BJ (cell line): Measurements from ENCODE around the gene DNLZ. TPM values are rescaled to one million over a fixed set of nuclear protein-coding genes. Genes with fewer than 3 reads are reported as not detected.

Source experiments
- CTCF ChIA-PET: fragments of 350-600 bp; formaldehyde crosslinking; extraction: SDS; loops from one replicate; lab custom pipeline; 2021; ENCODE audit warnings: antibody characterized with exemption, inconsistent platforms; lab: Yijun Ruan, JAX
- POLR2A ChIA-PET: fragments of 300-600 bp; sonication (Branson Sonifier 250); formaldehyde crosslinking; extraction: SDS; loops from one replicate; lab custom pipeline; 2021; ENCODE audit warnings: antibody characterized with exemption; lab: Charles Lee
- DNase-seq: peaks from one replicate; pipeline ENCODE4 v3.0.0-alpha.2; 2011; ENCODE audit warnings: low read depth
- H3K27me3 ChIP-seq: 2 replicates; pipeline ENCODE4 v1.6.0; 2011; ENCODE audit warnings: low read length; ENCODE audit not compliant: control insufficient read depth, insufficient read depth
- H3K36me3 ChIP-seq: 2 replicates; pipeline ENCODE4 v1.5.1; 2011; ENCODE audit warnings: low read length; ENCODE audit not compliant: control insufficient read depth, insufficient read depth
- H3K4me3 ChIP-seq: 2 replicates; pipeline ENCODE4 v1.5.1; 2011; ENCODE audit warnings: low read depth, mild to moderate bottlenecking, control low read depth, low read length
- polyA plus RNA-seq: library from polyadenylated mRNA; depleted of rRNA; stranded (reverse); fragments of >200 nt; gene quantifications from 2 replicates; pipeline ENCODE4 v1.2.3, GENCODE V29; 2011
- TF ChIP-seq, protein P1 (sequence below): IDR thresholded peaks from 2 replicates; pipeline ENCODE4 v1.5.1; 2011; ENCODE audit warnings: low read depth, mild to moderate bottlenecking, control low read depth, inconsistent platforms, low read length, moderate library complexity; ENCODE audit not compliant: insufficient read depth

DNLZ gene
- polyA plus RNA-seq, 1 experiment: 7.2 TPM

DNA sequence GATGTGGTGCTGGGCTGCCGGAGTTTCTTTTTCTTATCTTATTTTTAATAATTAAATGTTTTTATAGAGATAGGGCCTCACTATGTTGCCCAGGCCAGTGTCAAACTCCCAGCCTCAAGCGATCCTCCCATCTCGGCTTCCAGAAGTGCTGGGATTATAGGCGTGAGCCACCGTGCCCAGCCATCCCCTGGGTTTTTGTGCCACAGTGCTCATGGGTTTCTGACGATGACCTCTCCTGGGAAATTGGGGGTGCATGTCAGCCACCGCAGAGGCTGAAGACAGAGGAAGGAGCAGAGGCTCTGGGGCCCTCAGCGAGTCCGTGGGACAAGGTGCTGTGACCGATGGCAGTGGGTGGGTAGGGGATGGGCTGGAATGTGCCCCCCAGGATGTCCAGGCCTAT is 21.8 kb downstream of the DNLZ start:
- ChIA-PET CTCF (interaction anchor here (0.5 to 1.5 kb wide), 5 partner anchors 17 to 437 kb away, joined by 3 to 8 read pairs (median 3); no protein-coding TSS in a partner anchor), POLR2A (no interaction called here)
- Histone ChIP-seq H3K36me3 (peaks cover 49% of the 10 kb centered on the region), H3K27me3 (no peaks in the 10 kb centered on the region), H3K4me3 (no peak overlapping the region)
- no peak for DNase-seq
- TF ChIP-seq, protein P1, sequence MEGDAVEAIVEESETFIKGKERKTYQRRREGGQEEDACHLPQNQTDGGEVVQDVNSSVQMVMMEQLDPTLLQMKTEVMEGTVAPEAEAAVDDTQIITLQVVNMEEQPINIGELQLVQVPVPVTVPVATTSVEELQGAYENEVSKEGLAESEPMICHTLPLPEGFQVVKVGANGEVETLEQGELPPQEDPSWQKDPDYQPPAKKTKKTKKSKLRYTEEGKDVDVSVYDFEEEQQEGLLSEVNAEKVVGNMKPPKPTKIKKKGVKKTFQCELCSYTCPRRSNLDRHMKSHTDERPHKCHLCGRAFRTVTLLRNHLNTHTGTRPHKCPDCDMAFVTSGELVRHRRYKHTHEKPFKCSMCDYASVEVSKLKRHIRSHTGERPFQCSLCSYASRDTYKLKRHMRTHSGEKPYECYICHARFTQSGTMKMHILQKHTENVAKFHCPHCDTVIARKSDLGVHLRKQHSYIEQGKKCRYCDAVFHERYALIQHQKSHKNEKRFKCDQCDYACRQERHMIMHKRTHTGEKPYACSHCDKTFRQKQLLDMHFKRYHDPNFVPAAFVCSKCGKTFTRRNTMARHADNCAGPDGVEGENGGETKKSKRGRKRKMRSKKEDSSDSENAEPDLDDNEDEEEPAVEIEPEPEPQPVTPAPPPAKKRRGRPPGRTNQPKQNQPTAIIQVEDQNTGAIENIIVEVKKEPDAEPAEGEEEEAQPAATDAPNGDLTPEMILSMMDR: no peak

DNA sequence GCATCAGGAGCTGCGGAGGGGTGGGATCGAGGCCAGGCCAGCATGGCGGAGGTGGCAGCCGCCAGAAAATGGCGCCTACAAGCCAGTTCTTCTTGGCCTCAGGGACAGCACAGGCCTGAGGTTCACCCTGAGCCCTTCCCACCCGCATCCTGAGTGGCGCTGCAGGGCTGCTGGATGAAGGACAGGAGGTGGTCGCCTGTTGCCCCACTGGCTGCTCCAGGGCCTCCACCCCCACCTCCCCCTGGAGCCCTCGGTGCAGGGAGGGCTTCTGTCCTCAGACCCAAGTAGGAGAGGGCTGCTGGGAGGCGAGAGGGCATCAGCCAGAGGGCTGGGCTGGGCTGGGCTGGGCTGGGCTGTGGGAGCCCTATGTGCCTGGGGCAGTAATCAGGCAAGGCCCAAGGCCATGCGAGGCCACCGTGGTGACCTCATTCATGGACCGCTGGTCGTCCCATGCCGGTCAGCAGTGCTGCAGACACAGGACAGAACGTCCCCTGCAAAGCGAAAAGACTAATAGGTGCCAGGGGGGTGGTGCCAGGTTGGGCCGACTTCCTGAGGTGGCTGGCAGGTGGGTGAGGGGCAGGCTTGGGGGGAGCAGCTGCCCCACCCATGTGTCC is 22.4 kb downstream of the DNLZ start:
- Histone ChIP-seq H3K27me3 (no peaks in the 10 kb centered on the region), H3K36me3 (peaks cover 55% of the 10 kb centered on the region), H3K4me3 (no peak overlapping the region)
- POLR2A ChIA-PET: no interaction called here
- CTCF ChIA-PET: interaction anchor here (1.4 kb wide), 1 partner anchor 29 kb away, joined by 8 read pairs; no protein-coding TSS in a partner anchor
- no peak for DNase-seq
- TF ChIP-seq, protein P1: no peak

- POLR2A ChIA-PET: no interaction called here
- CTCF ChIA-PET: interaction anchor here (1.3 to 1.4 kb wide), 3 partner anchors 21 to 28 kb away, joined by 3 to 8 read pairs (median 3); no protein-coding TSS in a partner anchor
Observed at GRCh38 chr9:136340356-136341041, 23.0 kb downstream of the DNLZ start.

GRCh38 chr9:136339958-136340310 is 23.6 kb downstream of the DNLZ start:
- Histone ChIP-seq H3K4me3 (no peak overlapping the region), H3K27me3 (no peaks in the 10 kb centered on the region), H3K36me3 (peaks cover 65% of the 10 kb centered on the region)
- TF ChIP-seq, protein P1: no peak
- CTCF ChIA-PET: interaction anchor here (1.3 to 1.5 kb wide), 3 partner anchors 11 to 23 kb away, joined by 3 to 9 read pairs (median 3); no protein-coding TSS in a partner anchor
- no peak for DNase-seq
- POLR2A ChIA-PET: no interaction called here

More at GRCh38 chr9:136340356-136341041, 23.0 kb downstream of the DNLZ start:
- no peak overlapping the region for H3K4me3 ChIP-seq
- no peaks in the 10 kb centered on the region for H3K27me3 ChIP-seq
- TF ChIP-seq, protein P1: no peak
- peaks cover 61% of the 10 kb centered on the region for H3K36me3 ChIP-seq
- DNase-seq: no peak
